HG03066 (cell line): Measurements from ENCODE around the gene ITPR3.

ENCODE experiments used
- ATAC-seq: cut with Tn5 transposase; IDR thresholded peaks from one replicate; pipeline ENCODE4 v1.9.1; 2021; ENCODE audit warnings: low read depth; ENCODE audit not compliant: unreplicated experiment

ITPR3 gene

GRCh38 chr6:33727932-33728331 is 106.8 kb downstream of the ITPR3 start:
- ATAC-seq, result no peak

- no peak for ATAC-seq
These were observed 107.3 kb downstream of the ITPR3 start for GRCh38 chr6:33728438-33728837.

- ATAC-seq, result no peak
These were observed 107.9 kb downstream of the ITPR3 start for GRCh38 chr6:33729059-33729458.

DNA sequence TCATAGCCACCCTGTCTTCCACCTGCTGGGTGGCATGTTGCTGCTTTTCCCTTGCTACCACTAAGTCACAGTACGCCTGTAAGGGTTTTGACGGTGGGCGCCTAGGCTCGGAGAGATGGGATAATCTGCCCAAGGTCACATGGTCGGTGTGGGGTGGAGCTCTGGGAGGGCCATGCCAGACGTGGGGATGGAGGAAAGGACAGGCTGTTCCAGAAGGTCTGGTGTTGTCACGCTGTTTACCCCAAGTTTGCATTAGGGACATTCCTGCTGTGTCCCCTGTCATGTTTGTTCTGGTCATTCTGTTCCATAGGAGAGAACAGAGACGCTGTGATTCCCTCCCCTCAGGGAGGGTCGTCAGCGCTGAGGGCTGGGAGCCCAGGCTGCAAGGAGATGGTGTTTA is 109.5 kb downstream of the ITPR3 start:
- no peak for ATAC-seq

DNA sequence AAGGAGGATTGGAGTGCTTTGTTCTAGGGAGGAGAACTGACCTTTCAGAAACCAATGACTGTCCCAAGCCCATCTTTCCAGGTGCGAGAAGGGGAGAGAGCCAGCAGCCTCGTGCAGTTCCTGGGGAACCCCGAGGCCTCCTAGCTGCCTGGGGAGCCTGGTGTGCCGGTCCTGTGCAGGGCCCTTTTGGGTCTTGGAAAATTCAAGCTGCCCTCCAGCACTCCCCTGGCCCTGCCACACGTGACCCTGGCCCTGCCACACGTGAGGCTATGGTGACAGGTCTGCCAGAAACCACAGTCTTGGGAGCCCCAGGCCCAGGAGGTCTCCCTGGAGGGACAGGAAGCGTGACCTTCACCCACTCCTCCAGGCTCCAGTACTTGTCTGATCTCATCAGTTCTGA is 109.9 kb downstream of the ITPR3 start:
- ATAC-seq, result no peak

GRCh38 chr6:33731751-33732282 is 110.7 kb downstream of the ITPR3 start:
- ATAC-seq, result no peak

DNA sequence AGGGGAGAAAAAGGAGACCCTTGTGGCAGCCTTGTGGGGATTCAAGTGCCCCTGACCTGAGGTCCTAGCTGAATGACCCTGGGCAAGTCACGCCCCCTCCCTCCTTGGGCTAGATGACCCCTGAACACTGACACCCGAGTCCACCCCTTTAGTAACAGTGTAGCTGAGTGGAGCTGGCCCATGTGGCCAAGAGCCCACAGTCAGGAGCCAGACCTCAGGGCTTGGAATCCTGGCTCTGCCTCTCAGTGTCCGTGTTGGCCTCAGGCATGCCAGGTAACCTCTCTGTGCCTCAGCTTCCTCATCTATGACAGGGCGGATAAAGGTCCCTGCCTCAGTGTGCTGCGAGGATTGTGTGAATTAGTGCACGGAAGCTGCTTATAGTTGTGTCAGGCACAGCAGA is 111.3 kb downstream of the ITPR3 start:
- ATAC-seq, result no peak

DNA sequence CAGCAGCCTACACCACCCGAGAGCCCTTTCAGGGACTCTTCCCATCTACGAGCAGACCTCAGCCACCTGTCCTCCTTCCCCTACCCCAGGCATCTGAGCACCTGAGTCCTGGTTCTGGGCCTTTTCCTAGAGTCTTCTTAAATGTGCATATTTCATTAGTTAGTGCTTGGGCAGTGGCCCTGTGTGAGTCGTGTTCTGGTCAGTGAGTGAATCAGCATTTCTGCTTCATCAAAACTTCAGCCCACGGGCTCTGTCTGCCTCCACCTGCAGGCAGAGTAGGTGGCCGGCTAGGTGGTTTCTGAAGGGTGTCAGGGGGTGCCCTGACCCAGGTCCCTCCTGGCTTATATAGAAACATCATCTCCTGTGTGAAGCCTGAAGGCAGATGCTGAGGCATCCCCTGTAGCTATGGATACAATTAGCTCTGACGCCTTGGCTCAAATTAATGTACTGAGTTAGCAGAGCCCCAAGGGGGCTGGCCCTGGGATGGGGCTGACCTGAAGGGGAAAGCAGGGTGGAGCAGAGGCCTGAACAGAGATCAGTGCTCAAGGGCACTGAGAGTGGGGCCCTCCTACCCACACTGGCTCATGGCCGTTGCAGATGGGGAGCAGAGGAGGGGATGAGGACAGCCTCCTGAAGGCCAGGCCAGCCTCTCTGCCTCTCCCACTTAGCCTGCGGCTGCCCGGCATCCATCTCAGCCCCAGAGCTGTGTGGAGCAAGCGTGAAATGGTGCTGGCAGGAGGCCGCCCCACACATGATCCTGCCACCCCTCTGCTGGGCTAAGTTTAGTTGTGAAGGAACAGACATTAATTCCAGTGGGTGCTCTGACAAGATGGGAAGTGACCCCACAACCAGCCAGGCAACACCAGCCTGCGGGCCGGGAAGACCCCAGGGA is 111.9 kb downstream of the ITPR3 start:
- ATAC-seq, result no peak

DNA sequence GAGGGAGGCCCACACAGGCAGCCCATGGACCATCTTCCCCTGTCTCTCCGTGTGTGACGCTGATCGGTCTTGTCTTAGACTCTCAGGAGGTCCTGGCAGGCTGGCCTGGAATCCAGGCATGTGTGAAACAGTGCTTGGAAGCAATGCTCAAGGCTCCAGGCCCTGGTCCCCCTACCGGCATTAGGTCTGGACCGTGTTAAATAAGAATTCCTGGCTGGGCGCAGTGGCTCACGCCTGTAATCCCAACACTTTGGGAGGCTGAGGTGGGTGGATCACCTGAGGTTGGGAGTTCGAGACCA is 112.5 kb downstream of the ITPR3 start:
- no peak for ATAC-seq

DNA sequence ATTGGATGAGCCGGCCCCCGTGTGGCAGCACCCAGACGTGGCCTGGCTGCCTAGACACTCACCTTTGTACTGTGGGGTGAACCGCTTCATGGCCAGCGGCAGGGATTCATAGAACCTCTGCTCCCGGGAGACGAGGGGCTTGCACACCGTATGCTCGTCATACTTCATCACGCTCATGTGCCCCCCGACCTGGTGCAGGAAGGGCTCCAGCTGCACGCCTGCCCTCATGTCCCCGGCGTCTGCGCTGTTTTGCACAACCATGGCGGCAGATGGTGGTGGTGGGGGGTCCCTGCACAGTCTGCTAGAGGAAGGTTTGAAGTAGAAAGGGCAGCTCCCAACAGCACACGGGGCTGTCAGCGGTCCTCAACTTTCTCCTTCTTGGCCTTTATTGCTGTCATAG is 114.1 kb downstream of the ITPR3 start:
- no peak for ATAC-seq

- ATAC-seq, result no peak
These were observed 116.3 kb downstream of the ITPR3 start for GRCh38 chr6:33737267-33738026.

DNA sequence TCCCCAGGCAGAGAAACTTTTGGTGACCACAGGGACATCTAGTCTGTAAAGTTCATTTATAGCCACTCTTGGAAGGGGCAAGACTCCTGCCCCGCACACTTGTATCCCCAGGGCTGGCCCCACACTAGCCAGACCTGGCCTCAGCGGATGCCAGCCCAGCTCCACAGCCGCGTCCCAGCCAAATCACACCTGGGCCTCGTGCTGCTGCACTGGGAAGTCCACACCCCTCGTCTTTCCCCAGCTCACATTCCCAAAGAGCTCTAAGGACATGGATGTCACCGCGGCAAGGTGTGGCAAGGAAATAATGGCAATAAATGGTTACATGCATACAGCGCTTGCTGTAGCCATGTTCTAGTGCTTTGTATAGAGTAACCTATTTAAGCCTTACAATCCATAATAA is 117.0 kb downstream of the ITPR3 start:
- no peak for ATAC-seq

GRCh38 chr6:33738879-33739278 is 117.8 kb downstream of the ITPR3 start:
- no peak for ATAC-seq

- ATAC-seq, result no peak
These were observed 118.4 kb downstream of the ITPR3 start for GRCh38 chr6:33739571-33739970.

GRCh38 chr6:33740204-33740608 is 119.1 kb downstream of the ITPR3 start:
- ATAC-seq, result no peak

GRCh38 chr6:33740794-33741193 is 119.7 kb downstream of the ITPR3 start:
- ATAC-seq, result no peak

GRCh38 chr6:33742092-33742491 is 121.0 kb downstream of the ITPR3 start:
- ATAC-seq, result no peak

- ATAC-seq, result no peak
These were observed 121.7 kb downstream of the ITPR3 start for GRCh38 chr6:33742837-33743236.

- ATAC-seq, result no peak
These were observed 123.1 kb downstream of the ITPR3 start for GRCh38 chr6:33744001-33744848.

GRCh38 chr6:33744895-33745546 is 123.9 kb downstream of the ITPR3 start:
- ATAC-seq, result no peak
